Endothelial cell (in vitro differentiated cells): ENCODE data around the gene MAPK9. TPM values are rescaled to one million over a fixed set of nuclear protein-coding genes. Genes with fewer than 3 reads are reported as not detected.

Experiments
- DNase-seq: peaks from one replicate; pipeline ENCODE4 v3.0.0; 2021; ENCODE audit warnings: low spot score
- H3K27ac Mint-ChIP-seq: one replicate; pipeline ENCODE4 v1.8.0; 2021; ENCODE audit warnings: mixed read lengths, inconsistent platforms; ENCODE audit not compliant: unreplicated experiment
- H3K27me3 Mint-ChIP-seq: one replicate; pipeline ENCODE4 v1.8.0; 2021; ENCODE audit warnings: mild to moderate bottlenecking, moderate library complexity, mixed read lengths, inconsistent platforms; ENCODE audit not compliant: unreplicated experiment
- H3K36me3 Mint-ChIP-seq: one replicate; pipeline ENCODE4 v1.8.0; 2021; ENCODE audit warnings: mild to moderate bottlenecking, low read depth, mixed read lengths, inconsistent platforms; ENCODE audit not compliant: unreplicated experiment
- H3K4me1 Mint-ChIP-seq: one replicate; pipeline ENCODE4 v1.8.0; 2021; ENCODE audit warnings: mild to moderate bottlenecking, mixed read lengths, inconsistent platforms; ENCODE audit not compliant: unreplicated experiment
- H3K4me3 Mint-ChIP-seq: one replicate; pipeline ENCODE4 v1.8.0; 2021; ENCODE audit warnings: mild to moderate bottlenecking, mixed read lengths, inconsistent platforms; ENCODE audit not compliant: unreplicated experiment
- H3K9me3 Mint-ChIP-seq: one replicate; pipeline ENCODE4 v1.8.0; 2021; ENCODE audit warnings: mixed read lengths, inconsistent platforms; ENCODE audit not compliant: unreplicated experiment
- total RNA-seq: library from RNA; stranded (reverse); fragmentation: NEBNext Ultra II Directional; extraction: Animal tissue kit (Norgen Biotek cat#: 25700); gene quantifications from one replicate; pipeline ENCODE4 v1.2.1, GENCODE V29; 2021; ENCODE audit not compliant: unreplicated experiment
- TF ChIP-seq, protein P1 (sequence below): fragments of 200-600 bp; sonication (generic); IDR thresholded peaks from one replicate; pipeline ENCODE4 v1.5.0; 2021; ENCODE audit warnings: antibody characterized with exemption; ENCODE audit not compliant: unreplicated experiment

MAPK9 gene
- total RNA-seq, 1 donor from 2014 or later: 51.5 TPM

DNA sequence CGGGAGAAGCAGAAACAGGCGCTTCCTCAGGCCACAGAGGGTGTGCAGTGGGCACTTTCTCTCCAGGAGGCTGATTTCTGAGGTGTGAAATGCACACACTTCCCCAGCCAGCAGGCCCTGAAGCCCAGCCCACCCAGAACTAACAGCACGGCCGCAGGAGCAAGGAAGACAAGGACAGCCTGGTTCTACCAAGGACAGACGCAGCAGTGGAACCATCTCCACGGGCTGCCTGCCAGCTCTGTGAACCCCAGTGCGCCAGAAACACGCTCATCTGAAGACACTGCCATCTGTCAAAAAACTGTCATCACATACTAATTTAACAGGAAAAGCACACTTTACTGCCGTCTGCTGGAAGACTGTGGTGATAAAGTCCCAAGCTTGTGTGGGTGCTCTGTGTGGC lies 40.7 kb downstream of the MAPK9 start:
- Mint-ChIP-seq H3K36me3 (peaks cover 88% of the 10 kb centered on the region), H3K27ac (no peak overlapping the region), H3K9me3 (peaks cover 38% of the 10 kb centered on the region), H3K4me1 (no peaks in the 10 kb centered on the region), H3K4me3 (peak overlapping the region; percentile 69), H3K27me3 (peaks cover 9% of the 10 kb centered on the region)
- TF ChIP-seq, protein P1, sequence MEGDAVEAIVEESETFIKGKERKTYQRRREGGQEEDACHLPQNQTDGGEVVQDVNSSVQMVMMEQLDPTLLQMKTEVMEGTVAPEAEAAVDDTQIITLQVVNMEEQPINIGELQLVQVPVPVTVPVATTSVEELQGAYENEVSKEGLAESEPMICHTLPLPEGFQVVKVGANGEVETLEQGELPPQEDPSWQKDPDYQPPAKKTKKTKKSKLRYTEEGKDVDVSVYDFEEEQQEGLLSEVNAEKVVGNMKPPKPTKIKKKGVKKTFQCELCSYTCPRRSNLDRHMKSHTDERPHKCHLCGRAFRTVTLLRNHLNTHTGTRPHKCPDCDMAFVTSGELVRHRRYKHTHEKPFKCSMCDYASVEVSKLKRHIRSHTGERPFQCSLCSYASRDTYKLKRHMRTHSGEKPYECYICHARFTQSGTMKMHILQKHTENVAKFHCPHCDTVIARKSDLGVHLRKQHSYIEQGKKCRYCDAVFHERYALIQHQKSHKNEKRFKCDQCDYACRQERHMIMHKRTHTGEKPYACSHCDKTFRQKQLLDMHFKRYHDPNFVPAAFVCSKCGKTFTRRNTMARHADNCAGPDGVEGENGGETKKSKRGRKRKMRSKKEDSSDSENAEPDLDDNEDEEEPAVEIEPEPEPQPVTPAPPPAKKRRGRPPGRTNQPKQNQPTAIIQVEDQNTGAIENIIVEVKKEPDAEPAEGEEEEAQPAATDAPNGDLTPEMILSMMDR: no peak
- DNase-seq: no peak

DNA sequence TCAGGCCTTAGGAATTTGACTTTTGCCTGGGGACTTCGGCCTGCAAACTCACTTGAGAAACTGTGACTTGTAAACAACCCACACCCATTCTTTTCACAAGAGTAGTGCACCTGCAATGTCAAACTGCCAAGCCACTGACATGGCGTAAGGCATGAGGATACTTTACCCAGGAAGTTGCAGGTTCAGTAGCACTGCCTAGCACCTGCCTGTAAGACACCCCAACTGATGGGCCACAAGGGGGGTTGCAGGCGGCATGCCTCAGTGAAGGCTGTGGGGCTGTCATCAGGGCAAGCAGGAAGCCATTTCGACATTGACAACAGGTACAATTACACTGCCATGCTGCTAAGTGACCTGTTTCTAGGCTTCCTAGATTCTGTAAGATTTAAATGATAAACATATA lies 41.6 kb downstream of the MAPK9 start:
- Mint-ChIP-seq H3K4me3 (peak overlapping the region; percentile 86), H3K27ac (no peak overlapping the region), H3K36me3 (peaks cover 81% of the 10 kb centered on the region), H3K4me1 (no peaks in the 10 kb centered on the region), H3K9me3 (peaks cover 31% of the 10 kb centered on the region), H3K27me3 (peaks cover 6% of the 10 kb centered on the region)
- TF ChIP-seq, protein P1: no peak
- DNase-seq: no peak

GRCh38 chr5:180241600-180241999 lies 50.3 kb downstream of the MAPK9 start:
- Mint-ChIP-seq H3K9me3 (no peaks in the 10 kb centered on the region), H3K4me1 (no peaks in the 10 kb centered on the region), H3K36me3 (peaks cover 31% of the 10 kb centered on the region), H3K4me3 (no peak overlapping the region), H3K27me3 (peaks cover 3% of the 10 kb centered on the region), H3K27ac (no peak overlapping the region)
- DNase-seq: no peak
- TF ChIP-seq, protein P1: no peak

DNA sequence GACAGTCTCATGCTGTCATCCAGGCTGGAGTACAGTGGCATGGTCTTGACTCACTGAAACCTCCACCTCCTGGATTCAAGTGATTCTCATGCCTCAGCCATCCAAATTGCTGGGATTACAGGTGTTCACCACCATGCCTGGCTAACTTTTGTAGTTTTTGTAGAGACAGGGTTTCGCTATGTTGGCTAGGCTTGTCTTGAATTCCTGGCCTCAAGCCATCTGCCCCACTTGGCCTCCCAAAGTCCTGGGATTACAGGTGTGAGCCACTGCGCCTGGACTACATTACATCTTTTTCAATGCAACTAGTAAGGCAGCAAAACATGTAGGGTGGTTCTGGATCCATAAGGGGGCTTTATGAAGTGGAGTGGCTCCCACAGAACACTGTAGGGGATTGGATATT lies 53.3 kb downstream of the MAPK9 start:
- Mint-ChIP-seq H3K36me3 (peaks cover 24% of the 10 kb centered on the region), H3K27me3 (no peaks in the 10 kb centered on the region), H3K4me3 (no peak overlapping the region), H3K4me1 (peaks cover 7% of the 10 kb centered on the region), H3K9me3 (no peaks in the 10 kb centered on the region), H3K27ac (no peak overlapping the region)
- DNase-seq: no peak
- TF ChIP-seq, protein P1: no peak

DNA sequence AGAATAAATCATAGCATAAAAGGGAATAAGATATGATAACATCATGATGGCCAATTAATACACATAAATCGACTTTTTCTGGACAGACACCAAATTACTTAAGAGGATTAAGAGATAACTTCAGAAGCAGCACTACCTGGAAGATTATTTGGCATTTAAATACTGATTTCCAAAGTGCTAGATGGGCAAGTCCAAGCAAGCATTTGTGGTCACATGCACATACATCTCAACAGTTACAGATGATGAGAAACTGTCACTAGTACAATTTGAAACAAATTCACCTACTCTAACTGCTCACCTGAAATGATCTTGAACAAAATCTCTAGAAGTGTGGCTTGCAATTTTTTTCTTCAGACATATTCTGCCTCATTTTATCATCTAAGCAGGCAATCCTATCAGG lies 56.0 kb downstream of the MAPK9 start:
- Mint-ChIP-seq H3K9me3 (no peaks in the 10 kb centered on the region), H3K36me3 (peaks cover 31% of the 10 kb centered on the region)

More for the DNA sequence above, 56.0 kb downstream of the MAPK9 start:
- DNase-seq: no peak
- peak overlapping the region; percentile 30 for H3K27ac Mint-ChIP-seq
- H3K27me3 Mint-ChIP-seq: no peaks in the 10 kb centered on the region
- H3K4me3 Mint-ChIP-seq: no peak overlapping the region
- TF ChIP-seq, protein P1: no peak
- H3K4me1 Mint-ChIP-seq: peaks cover 7% of the 10 kb centered on the region
